ENCODE measurements around the gene CENPL. TPM values are rescaled to one million over a fixed set of nuclear protein-coding genes. Genes with fewer than 3 reads are reported as not detected.
"Not testable (repeated sequence)": the region's sequence is repeated elsewhere in the genome, so short reads cannot be mapped to it uniquely, and the experiment has no call there.

Gene CENPL
- total RNA-seq, 1 experiment from 2014 or later = 32.2 TPM

GRCh38 chr1:173860065-173860464, 35.4 kb upstream of the CENPL start:
- in situ Hi-C loops (cut with HindIII; ENCODE audit: low sequenced_read_pairs) = no loop called here
- no peak for DNase-seq (ENCODE audit: low spot score)

- in situ Hi-C loops (cut with HindIII; ENCODE audit: low sequenced_read_pairs); DNase-seq (ENCODE audit: low spot score): not testable (repeated sequence)
Observed at GRCh38 chr1:173859547-173859946, 34.9 kb upstream of the CENPL start.

GRCh38 chr1:173857363-173857917, 32.8 kb upstream of the CENPL start:
- in situ Hi-C loops (cut with HindIII; ENCODE audit: low sequenced_read_pairs) = no loop called here

GRCh38 chr1:173856903-173857302, 32.2 kb upstream of the CENPL start:
- DNase-seq (ENCODE audit: low spot score) = no peak
- in situ Hi-C loops (cut with HindIII; ENCODE audit: low sequenced_read_pairs) = no loop called here

More at GRCh38 chr1:173857363-173857917, 32.8 kb upstream of the CENPL start:
- DNase-seq (ENCODE audit: low spot score) = no peak

GRCh38 chr1:173856014-173856413, 31.3 kb upstream of the CENPL start:
- in situ Hi-C loops (cut with HindIII; ENCODE audit: low sequenced_read_pairs) = no loop called here
- DNase-seq (ENCODE audit: low spot score) = no peak

- no peak for DNase-seq (ENCODE audit: low spot score)
Observed at GRCh38 chr1:173853074-173853473, 28.4 kb upstream of the CENPL start.

GRCh38 chr1:173852105-173852504, 27.4 kb upstream of the CENPL start:
- in situ Hi-C loops (cut with HindIII; ENCODE audit: low sequenced_read_pairs) = no loop called here
- no peak for DNase-seq (ENCODE audit: low spot score)

More at GRCh38 chr1:173853074-173853473, 28.4 kb upstream of the CENPL start:
- in situ Hi-C loops (cut with HindIII; ENCODE audit: low sequenced_read_pairs) = no loop called here

- no peak for DNase-seq (ENCODE audit: low spot score)
- in situ Hi-C loops (cut with HindIII; ENCODE audit: low sequenced_read_pairs) = no loop called here
Observed at GRCh38 chr1:173832748-173833147, 8.1 kb upstream of the CENPL start.

GRCh38 chr1:173827611-173828010, 2.9 kb upstream of the CENPL start:
- DNase-seq (ENCODE audit: low spot score) = no peak
- in situ Hi-C loops (cut with HindIII; ENCODE audit: low sequenced_read_pairs) = no loop called here

- no peak for DNase-seq (ENCODE audit: low spot score)
- in situ Hi-C loops (cut with HindIII; ENCODE audit: low sequenced_read_pairs) = no loop called here
Observed at GRCh38 chr1:173823781-173824314, 835 bp downstream of the CENPL start.

GRCh38 chr1:173821680-173822079, 3.0 kb downstream of the CENPL start:
- DNase-seq (ENCODE audit: low spot score) = no peak
- in situ Hi-C loops (cut with HindIII; ENCODE audit: low sequenced_read_pairs) = no loop called here

- in situ Hi-C loops (cut with HindIII; ENCODE audit: low sequenced_read_pairs) = no loop called here
- no peak for DNase-seq (ENCODE audit: low spot score)
Observed at GRCh38 chr1:173818459-173818858, 6.2 kb downstream of the CENPL start.

- DNase-seq (ENCODE audit: low spot score); in situ Hi-C loops (cut with HindIII; ENCODE audit: low sequenced_read_pairs): not testable (repeated sequence)
Observed at GRCh38 chr1:173813654-173814053, 11.0 kb downstream of the CENPL start.

- in situ Hi-C loops (cut with HindIII; ENCODE audit: low sequenced_read_pairs) = no loop called here
- DNase-seq (ENCODE audit: low spot score) = no peak
Observed at GRCh38 chr1:173802961-173803360, 21.7 kb downstream of the CENPL start.

GRCh38 chr1:173799995-173800394, 24.7 kb downstream of the CENPL start:
- DNase-seq (ENCODE audit: low spot score); in situ Hi-C loops (cut with HindIII; ENCODE audit: low sequenced_read_pairs): not testable (repeated sequence)

GRCh38 chr1:173798078-173798477, 26.6 kb downstream of the CENPL start:
- in situ Hi-C loops (cut with HindIII; ENCODE audit: low sequenced_read_pairs) = no loop called here
- DNase-seq (ENCODE audit: low spot score) = no peak

GRCh38 chr1:173789841-173790240, 34.8 kb downstream of the CENPL start:
- in situ Hi-C loops (cut with HindIII; ENCODE audit: low sequenced_read_pairs) = no loop called here
- no peak for DNase-seq (ENCODE audit: low spot score)

GRCh38 chr1:173784997-173785396, 39.7 kb downstream of the CENPL start:
- in situ Hi-C loops (cut with HindIII; ENCODE audit: low sequenced_read_pairs) = no loop called here
- no peak for DNase-seq (ENCODE audit: low spot score)

GRCh38 chr1:173779936-173780335, 44.7 kb downstream of the CENPL start:
- in situ Hi-C loops (cut with HindIII; ENCODE audit: low sequenced_read_pairs) = no loop called here
- DNase-seq (ENCODE audit: low spot score) = no peak

- in situ Hi-C loops (cut with HindIII; ENCODE audit: low sequenced_read_pairs) = no loop called here
Observed at GRCh38 chr1:173775578-173776226, 49.0 kb downstream of the CENPL start.

GRCh38 chr1:173771560-173771959, 53.1 kb downstream of the CENPL start:
- in situ Hi-C loops (cut with HindIII; ENCODE audit: low sequenced_read_pairs) = no loop called here
- no peak for DNase-seq (ENCODE audit: low spot score)

More at GRCh38 chr1:173775578-173776226, 49.0 kb downstream of the CENPL start:
- no peak for DNase-seq (ENCODE audit: low spot score)

All from G401 (cell line).